H1 (cell line): ENCODE data around the gene ANXA2R. TPM values are rescaled to one million over a fixed set of nuclear protein-coding genes. Genes with fewer than 3 reads are reported as not detected.
A peak's percentile ranks its signal among the peaks of the same experiment; 100 is the strongest.

Experiments used
- CTCF ChIA-PET: fragments of 300-600 bp; sonication (Branson Sonifier 250); formaldehyde crosslinking; loops from one replicate; lab custom pipeline; 2021; ENCODE audit not compliant: partially characterized antibody; lab: Charles Lee
- POLR2A ChIA-PET: fragments of 300-600 bp; sonication (Branson Sonifier 250); formaldehyde crosslinking; loops from one replicate; lab custom pipeline; 2021; ENCODE audit warnings: inconsistent platforms; ENCODE audit not compliant: partially characterized antibody; lab: Charles Lee
- DNase-seq, 2 experiments: peaks; one replicate each; pipeline versions ENCODE4 v3.0.0 to v3.0.0-alpha.2; 2010 to 2022; ENCODE audit warnings: low spot score in 2 of 2, low read depth in 1 of 2, mixed read lengths in 1 of 2
- FAIRE-seq: peaks from 2 replicates; lab custom pipeline; 2011; peaks lifted over from hg19 to GRCh38; lab: Jason Lieb, UNC
- H2AFZ ChIP-seq: 2 replicates; pipeline ENCODE4 v1.8.1; 2012; ENCODE audit warnings: low read length, inconsistent platforms
- H2AK5ac ChIP-seq: 2 replicates; pipeline ENCODE4 v1.6.1; 2013; ENCODE audit warnings: low read depth, low read length
- H2BK120ac ChIP-seq: replicated peaks from 2 replicates; pipeline ENCODE3; 2013; ENCODE audit warnings: low read depth, low read length, inconsistent platforms
- H2BK12ac ChIP-seq: 2 replicates; pipeline ENCODE4 v1.6.1; 2013; ENCODE audit warnings: low read depth, low read length
- H2BK15ac ChIP-seq: 2 replicates; pipeline ENCODE4 v1.6.1; 2013; ENCODE audit warnings: low read length
- H2BK20ac ChIP-seq: 2 replicates; pipeline ENCODE4 v1.6.1; 2013; ENCODE audit warnings: low read length
- H2BK5ac ChIP-seq: 2 replicates; pipeline ENCODE4 v1.6.1; 2013; ENCODE audit warnings: low read depth, low read length
- H3K14ac ChIP-seq: 2 replicates; pipeline ENCODE4 v1.6.1; 2013; ENCODE audit warnings: inconsistent platforms; ENCODE audit not compliant: insufficient read length
- H3K18ac ChIP-seq: 2 replicates; pipeline ENCODE4 v1.6.1; 2013; ENCODE audit warnings: low read length; ENCODE audit errors: extremely low read depth
- H3K23ac ChIP-seq: 2 replicates; pipeline ENCODE4 v1.6.1; 2013; ENCODE audit warnings: inconsistent platforms; ENCODE audit not compliant: insufficient read length
- H3K23me2 ChIP-seq: 2 replicates; pipeline ENCODE4 v1.6.1; 2013; ENCODE audit warnings: low read depth, low read length
- H3K27ac ChIP-seq: 2 replicates; pipeline ENCODE4 v1.6.1; 2011; ENCODE audit warnings: low read depth, low read length, inconsistent platforms
- H3K27me3 ChIP-seq, 4 experiments: replicated peaks in 1 of 4; 1 replicate in 1 of 4; 2 replicates in 3 of 4; pipeline versions ENCODE4 v1.6.1 to v1.8.1; 2011 to 2013; ENCODE audit warnings: low read length in 3 of 4, mild to moderate bottlenecking in 3 of 4, inconsistent platforms in 2 of 4, mixed read lengths in 2 of 4, moderate library complexity in 1 of 4; ENCODE audit not compliant: control insufficient read depth in 3 of 4, insufficient read depth in 3 of 4; ENCODE audit errors: extremely low read depth in 1 of 4
- H3K36me3 ChIP-seq, 4 experiments: 2 replicates each; pipeline versions ENCODE4 v1.6.1 to v1.8.1; 2011 to 2013; ENCODE audit warnings: mild to moderate bottlenecking in 4 of 4, low read length in 3 of 4, moderate library complexity in 2 of 4, control low read depth in 1 of 4, inconsistent platforms in 1 of 4; ENCODE audit not compliant: insufficient read depth in 4 of 4, control insufficient read depth in 2 of 4
- H3K4ac ChIP-seq: replicated peaks from 2 replicates; pipeline ENCODE3; 2013; ENCODE audit warnings: low read length, low read depth, mixed read lengths, inconsistent platforms; ENCODE audit not compliant: insufficient read length
- H3K4me1 ChIP-seq, 4 experiments: replicated peaks in 1 of 4; 1 replicate in 1 of 4; 2 replicates in 3 of 4; pipeline versions ENCODE4 v1.6.1 to v1.8.1; 2011 to 2013; ENCODE audit warnings: low read length in 3 of 4, inconsistent platforms in 2 of 4, mixed read lengths in 1 of 4; ENCODE audit not compliant: insufficient read depth in 4 of 4, control insufficient read depth in 3 of 4
- H3K4me2 ChIP-seq, 2 experiments: 2 replicates each; pipeline versions ENCODE4 v1.6.1 to v1.8.1; 2011 to 2013; ENCODE audit warnings: low read depth in 2 of 2, low read length in 2 of 2, control low read depth in 1 of 2, inconsistent platforms in 1 of 2, mild to moderate bottlenecking in 1 of 2; ENCODE audit not compliant: insufficient read depth in 1 of 2
- H3K4me3 ChIP-seq, 4 experiments: fragments of 200-600, 300-600 bp in 1 of 4; sonication (generic), shearing (Covaris generic), sonication (Bioruptor Twin) in 1 of 4; 2 replicates each; pipeline versions ENCODE4 v1.5.1 to v1.8.1; 2011 to 2016; ENCODE audit warnings: low read length in 4 of 4, low read depth in 3 of 4, control low read depth in 2 of 4, inconsistent platforms in 2 of 4, mild to moderate bottlenecking in 2 of 4, mixed read lengths in 1 of 4, moderate library complexity in 1 of 4; ENCODE audit not compliant: insufficient read depth in 2 of 4; ENCODE audit errors: extremely low read depth in 1 of 4
- H3K56ac ChIP-seq: replicated peaks from 2 replicates; pipeline ENCODE3; 2013; ENCODE audit warnings: low read depth, mild to moderate bottlenecking, mixed read lengths, low read length, inconsistent platforms; ENCODE audit not compliant: insufficient read length
- H3K79me1 ChIP-seq: 2 replicates; pipeline ENCODE4 v1.6.1; 2013; ENCODE audit warnings: low read depth, low read length, control low read depth
- H3K79me2 ChIP-seq, 2 experiments: 2 replicates each; pipeline versions ENCODE4 v1.6.1 to v1.8.1; 2012 to 2013; ENCODE audit warnings: low read length in 2 of 2, mild to moderate bottlenecking in 2 of 2, inconsistent platforms in 1 of 2; ENCODE audit not compliant: insufficient read depth in 2 of 2, control insufficient read depth in 1 of 2
- H3K9ac ChIP-seq, 4 experiments: replicated peaks in 1 of 4; 1 replicate in 1 of 4; 2 replicates in 3 of 4; pipeline versions ENCODE4 v1.6.1 to v1.8.1; 2011 to 2013; ENCODE audit warnings: low read depth in 3 of 4, low read length in 3 of 4, control low read depth in 2 of 4, mild to moderate bottlenecking in 2 of 4, moderate library complexity in 2 of 4, inconsistent platforms in 1 of 4; ENCODE audit errors: extremely low read depth in 1 of 4
- H3K9me3 ChIP-seq, 2 experiments: 2 replicates each; pipeline versions ENCODE4 v1.6.1 to v1.8.1; 2012 to 2013; ENCODE audit warnings: mild to moderate bottlenecking in 2 of 2, moderate library complexity in 2 of 2, control low read depth in 1 of 2, inconsistent platforms in 1 of 2, low read depth in 1 of 2, low read length in 1 of 2, mixed read lengths in 1 of 2; ENCODE audit not compliant: insufficient read depth in 2 of 2
- H4K20me1 ChIP-seq, 2 experiments: replicated peaks in 1 of 2; 2 replicates each; pipeline versions ENCODE3 to v1.8.1; 2011 to 2013; ENCODE audit warnings: inconsistent platforms in 2 of 2, low read length in 2 of 2, mild to moderate bottlenecking in 1 of 2; ENCODE audit not compliant: insufficient read depth in 2 of 2, control insufficient read depth in 1 of 2
- H4K5ac ChIP-seq: 2 replicates; pipeline ENCODE4 v1.6.1; 2013; ENCODE audit warnings: low read length, low read depth, mixed read lengths, inconsistent platforms; ENCODE audit not compliant: insufficient read length
- H4K8ac ChIP-seq: 2 replicates; pipeline ENCODE4 v1.8.0; 2013; ENCODE audit warnings: mild to moderate bottlenecking, moderate library complexity, low read length, inconsistent platforms; ENCODE audit not compliant: insufficient read depth; ENCODE audit errors: extremely low read depth
- H4K91ac ChIP-seq: replicated peaks from 2 replicates; pipeline ENCODE3; 2013; ENCODE audit warnings: low read length, mixed read lengths, inconsistent platforms; ENCODE audit not compliant: insufficient read length
- CBX8 ChIP-seq: fragments of 300-800, 300-1000 bp; sonication (generic); IDR thresholded peaks from 2 replicates; pipeline ENCODE4 v1.7.1; 2016; ENCODE audit warnings: low read depth, low read length, borderline replicate concordance
- CEBPB ChIP-seq: IDR thresholded peaks from 2 replicates; pipeline ENCODE4 v1.6.1; 2012; ENCODE audit warnings: low read depth, low read length
- CTCF ChIP-seq, 3 experiments: IDR thresholded peaks; 1 replicate in 2 of 3; 2 replicates in 1 of 3; pipeline versions ENCODE4 v1.5.1 to v1.6.1; 2011; ENCODE audit warnings: low read length in 3 of 3, mild to moderate bottlenecking in 3 of 3, inconsistent platforms in 2 of 3, low read depth in 1 of 3, moderate library complexity in 1 of 3; ENCODE audit not compliant: insufficient read depth in 1 of 3; ENCODE audit errors: control extremely low read depth in 1 of 3
- MAFK ChIP-seq: IDR thresholded peaks from 2 replicates; pipeline ENCODE4 v1.6.1; 2012; ENCODE audit warnings: low read depth, mild to moderate bottlenecking, improper control_type of control experiment, low read length
- NANOG ChIP-seq: IDR thresholded peaks from 2 replicates; pipeline ENCODE4 v1.6.1; 2011; ENCODE audit warnings: low read length, low read depth, mild to moderate bottlenecking, inconsistent platforms; ENCODE audit not compliant: insufficient read depth, poor library complexity, severe bottlenecking
- SAP30 ChIP-seq: fragments of 300-600 bp; sonication (generic); IDR thresholded peaks from 2 replicates; pipeline ENCODE4 v1.7.1; 2012; ENCODE audit warnings: low read length, moderate library complexity, mild to moderate bottlenecking, inconsistent platforms; ENCODE audit not compliant: insufficient read depth, insufficient replicate concordance
- SP4 ChIP-seq: IDR thresholded peaks from 2 replicates; pipeline ENCODE4 v1.6.1; 2012; ENCODE audit warnings: low read length, inconsistent platforms
- TBP ChIP-seq: IDR thresholded peaks from 2 replicates; pipeline ENCODE4 v1.6.1; 2011; ENCODE audit warnings: low read depth, low read length, improper control_type of control experiment
- YY1 ChIP-seq: IDR thresholded peaks from 2 replicates; pipeline ENCODE4 v1.6.1; 2011; ENCODE audit warnings: low read depth, mild to moderate bottlenecking, low read length
- WGBS, 2 experiments: shearing (Covaris generic) in 1 of 2; methylation state at CpG; one replicate each; pipeline versions ENCODE4 v1.1.6 to v1.1.7; 2013 to 2015; ENCODE audit warnings: low lambda C conversion rate in 2 of 2, mixed read lengths in 2 of 2, inconsistent platforms in 1 of 2, low coverage in 1 of 2, missing lambda C conversion rate in 1 of 2; ENCODE audit not compliant: insufficient replicate concordance in 2 of 2, insufficient coverage in 1 of 2, insufficient read length in 1 of 2; ENCODE audit errors: extremely low coverage in 1 of 2, missing lambda C conversion rate in 1 of 2; 5-methylcytosine and 5-hydroxymethylcytosine counted together
- polyA plus RNA-seq, 7 experiments: library from polyadenylated mRNA; depleted of rRNA in 3 of 7; stranded (reverse) in 5 of 7; unstranded in 2 of 7; fragments of >200 nt in 5 of 7; fragments of 200-250 nt in 2 of 7; gene quantifications; 1 replicate in 5 of 7; 2 replicates in 1 of 7; 4 replicates in 1 of 7; pipeline versions ENCODE4 v1.2.1 to v1.2.3, GENCODE V29; 2011 to 2013; ENCODE audit warnings: missing spikeins in 2 of 7, mixed read lengths in 2 of 7
- total RNA-seq: library from RNA; stranded (reverse); fragmentation: NEBNext Ultra II Directional; extraction: Animal tissue kit (Norgen Biotek cat#: 25700); gene quantifications from 2 replicates; pipeline ENCODE4 v1.2.1, GENCODE V29; 2021

Gene ANXA2R
- total and polyA plus RNA-seq, 2 of the 8 experiments (the other 6 are each of a cell fraction or from before 2014, with no cell fraction given): 0.08 to 0.17 TPM

- Histone ChIP-seq H3K36me3 (no peaks in the 10 kb centered on the region), H3K27ac (no peak overlapping the region), H3K9me3 (no peaks in the 10 kb centered on the region), H3K4me1 (peaks cover 10 to 29% (median 14%) of the 10 kb centered on the region in 4 experiments), H2AFZ (no peak overlapping the region), H3K56ac (no peak overlapping the region), H2BK20ac (no peak overlapping the region), H3K4me2 (peak overlapping the region; percentile 72 to 84), H3K79me1 (no peaks in the 10 kb centered on the region; the same call in 1 of the 2 replicates), H4K5ac (no peak overlapping the region), H2BK12ac (no peak overlapping the region; the same call in 1 of the 2 replicates), H3K79me2 (no peaks in the 10 kb centered on the region), H2AK5ac (no peak overlapping the region), H3K4ac (no peak overlapping the region), H3K23me2 (no peaks in the 10 kb centered on the region; the same call in 1 of the 2 replicates), H2BK120ac (no peak overlapping the region), H3K23ac (no peak overlapping the region), H3K14ac (no peak overlapping the region), H4K91ac (no peak overlapping the region), H4K8ac (no peak overlapping the region), H3K18ac (no peak overlapping the region), H2BK15ac (no peak overlapping the region; the same call in 1 of the 2 replicates), H2BK5ac (no peak overlapping the region), H3K9ac (no peak overlapping the region; a peak in 2 of 7 replicates), H3K27me3 (peaks cover 60 to 93% (median 80%) of the 10 kb centered on the region in 4 experiments), H4K20me1 (peaks cover 25 to 45% of the 10 kb centered on the region in 2 experiments), H3K4me3 (peak overlapping the region; percentile 25 to 57 (median 40); a peak in 7 of 8 replicates)
- DNase-seq (peak in 1 of 2 experiments; percentile 79), FAIRE-seq (no peak)
- POLR2A ChIA-PET: interaction anchor here (1.1 to 3.2 kb wide), 5 partner anchors 13 to 79 kb away, joined by 3 to 17 read pairs (median 6); partner anchors contain the start of gene ZNF131
- CTCF ChIA-PET: interaction anchor here (0.6 to 2.8 kb wide), 17 partner anchors 9 to 872 kb away, joined by 3 to 23 read pairs (median 5); no protein-coding TSS in a partner anchor
- 0% methylated on average over 39 of the region's 44 CpGs; no CpG with 5 or more reads in 1 of the 2 experiments for WGBS, 2 experiments
- TF ChIP-seq SP4 (no peak), YY1 (peak; percentile 80), NANOG (no peak), TBP (peak; percentile 34; the same call in 1 of the 2 replicates), CEBPB (no peak), CTCF (IDR thresholded peaks at IDR 0.05; ENCODE audit: control extremely low read depth in 1 of 3, insufficient read depth in 1 of 3, low read depth in 1 of 3, low read length in 3 of 3) (peak in 2 of 3 experiments; percentile 9 to 10; a peak in 1 of 4 replicates), SAP30 (no peak), CBX8 (no peak; the same call in 1 of the 2 replicates), MAFK (no peak)
These were observed 2.1 kb upstream of the ANXA2R start for GRCh38 chr5:43042176-43042625.
